GM19328 (cell line): ENCODE data around the gene SLC25A43.

ENCODE experiments used
- ATAC-seq: cut with Tn5 transposase; IDR thresholded peaks from one replicate; pipeline ENCODE4 v1.9.1; 2021; ENCODE audit warnings: mild to moderate bottlenecking, moderate library complexity; ENCODE audit not compliant: unreplicated experiment

The SLC25A43 gene

DNA sequence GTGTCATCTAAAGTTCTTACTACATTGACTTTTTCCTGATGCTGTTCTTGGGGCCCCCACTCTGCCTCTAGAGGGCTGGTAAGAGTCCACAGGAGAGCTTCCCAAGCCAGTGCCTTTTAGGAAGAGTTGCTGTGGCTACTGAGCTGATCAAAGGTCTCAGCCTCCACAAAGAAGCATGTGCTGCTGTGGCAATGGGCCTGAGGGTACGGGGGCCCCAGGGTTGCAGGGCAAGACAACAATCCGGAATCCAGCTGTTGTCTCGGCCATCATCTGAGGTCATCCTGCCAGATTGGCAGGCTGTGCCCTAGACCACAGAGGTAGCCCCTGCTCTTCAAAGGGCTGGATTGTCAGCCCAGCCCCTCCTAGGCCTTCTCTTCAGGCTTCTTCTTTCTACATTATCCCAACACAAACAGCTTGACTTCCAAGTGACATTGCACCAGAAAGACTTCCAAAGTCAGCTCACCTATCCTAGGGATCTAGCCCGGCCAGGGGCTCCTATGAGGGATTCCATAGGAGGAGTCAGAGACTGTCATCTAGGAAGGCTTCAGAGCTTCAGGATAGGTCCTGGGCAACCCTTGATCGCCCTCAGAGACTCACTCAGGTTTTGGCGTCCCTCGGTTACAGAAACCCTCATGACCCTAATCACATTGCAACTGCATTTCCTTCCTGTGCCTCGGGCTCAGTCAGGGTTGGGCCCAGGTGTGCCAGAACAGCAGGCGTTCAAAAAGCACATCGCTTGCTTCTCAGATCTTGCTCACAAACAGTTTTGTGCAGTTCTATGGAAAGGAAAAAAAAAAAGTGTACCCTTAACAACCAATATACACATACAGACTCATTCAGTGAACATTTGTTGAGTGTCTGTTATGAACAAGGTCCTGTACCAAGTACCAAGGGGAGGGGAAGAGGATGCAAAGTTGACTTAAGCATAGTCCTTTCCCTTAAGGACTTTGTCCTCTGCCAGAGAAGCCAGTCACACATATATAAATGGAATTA, 96.9 kb downstream of the SLC25A43 start:
- ATAC-seq: no peak

DNA sequence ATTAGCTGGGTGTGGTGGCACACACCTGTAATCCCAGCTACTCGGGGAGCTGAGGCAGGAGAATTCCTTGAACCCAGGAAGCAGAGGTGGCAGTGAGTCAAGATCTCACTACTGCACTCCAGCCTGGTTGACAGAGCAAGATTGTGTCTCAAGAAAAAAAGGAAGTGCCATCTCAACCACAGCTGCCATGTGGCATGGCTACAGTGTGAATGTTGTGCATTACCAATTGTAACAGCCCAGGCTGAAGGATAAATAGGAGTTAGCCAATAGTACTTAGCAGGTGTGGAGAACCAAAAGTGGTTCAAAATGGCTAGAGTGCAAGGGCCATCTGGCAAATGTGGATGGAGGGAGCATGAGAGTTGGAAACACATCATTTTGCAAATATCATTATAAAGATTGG, 98.0 kb downstream of the SLC25A43 start:
- ATAC-seq: no peak

DNA sequence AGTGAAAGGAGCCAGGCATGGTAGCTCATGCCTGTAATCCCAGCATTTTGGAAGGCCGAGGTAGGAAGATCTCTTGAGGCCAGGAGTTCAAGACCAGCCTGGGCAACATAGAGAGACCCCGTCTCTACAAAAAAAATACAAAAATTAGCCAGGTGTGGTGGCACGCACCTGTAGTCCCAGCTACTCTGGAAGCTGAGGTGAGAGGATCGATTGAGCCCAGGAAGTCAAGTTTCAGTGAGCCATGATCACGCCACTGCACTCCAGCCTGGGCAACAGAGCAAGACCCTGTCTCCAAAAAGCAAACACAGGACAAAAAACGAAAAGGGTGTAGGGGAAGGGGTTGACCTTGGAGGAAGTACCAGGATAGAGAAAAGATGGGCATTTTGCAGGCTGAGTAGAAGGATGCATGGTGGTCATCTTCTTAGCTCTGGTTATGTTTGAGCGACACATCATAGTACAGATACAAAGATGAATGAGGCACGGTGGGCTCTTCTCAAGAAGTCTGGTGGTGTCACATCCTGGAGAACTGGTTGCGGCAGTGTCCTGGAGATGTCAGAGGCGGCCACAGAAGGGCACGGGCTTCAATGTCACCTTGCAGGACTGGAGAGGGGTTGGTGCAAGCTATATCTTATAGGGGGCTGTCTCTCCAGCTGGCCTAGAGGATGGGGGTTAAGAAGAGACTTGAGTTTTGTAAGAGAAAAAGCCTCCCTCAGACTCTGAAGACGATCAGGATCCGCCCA, 101.1 kb downstream of the SLC25A43 start:
- no peak for ATAC-seq

DNA sequence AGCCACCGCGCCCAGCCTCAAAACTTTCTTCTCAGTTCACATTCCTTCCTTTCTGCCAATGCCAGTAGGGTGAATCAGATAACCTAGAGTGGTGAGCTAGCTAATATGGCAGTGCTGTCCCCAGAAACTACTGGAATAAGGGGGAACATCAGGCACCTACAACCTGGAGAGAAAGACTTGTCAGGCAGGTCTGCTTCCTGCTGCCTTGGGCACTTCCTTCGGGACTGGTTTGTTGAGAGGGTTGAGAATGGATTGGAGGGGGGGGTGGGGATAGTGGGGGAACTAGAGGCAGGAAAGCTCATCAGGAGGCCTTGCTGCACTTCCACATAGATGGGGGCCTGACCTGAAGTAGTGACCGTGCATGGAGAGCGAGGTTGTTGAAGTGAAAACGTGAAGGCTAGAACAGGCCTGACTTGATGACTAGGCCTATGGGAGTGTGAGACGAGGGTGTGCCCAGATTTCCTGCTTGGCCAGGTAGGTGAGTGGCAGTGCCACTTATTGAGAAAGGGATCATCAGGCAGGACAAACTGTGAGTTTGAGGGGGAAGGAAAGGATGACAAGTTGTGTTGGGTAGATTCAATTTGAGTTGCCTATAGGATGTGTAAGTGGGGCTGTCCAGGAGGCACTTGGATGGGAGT, 102.5 kb downstream of the SLC25A43 start:
- ATAC-seq: no peak

DNA sequence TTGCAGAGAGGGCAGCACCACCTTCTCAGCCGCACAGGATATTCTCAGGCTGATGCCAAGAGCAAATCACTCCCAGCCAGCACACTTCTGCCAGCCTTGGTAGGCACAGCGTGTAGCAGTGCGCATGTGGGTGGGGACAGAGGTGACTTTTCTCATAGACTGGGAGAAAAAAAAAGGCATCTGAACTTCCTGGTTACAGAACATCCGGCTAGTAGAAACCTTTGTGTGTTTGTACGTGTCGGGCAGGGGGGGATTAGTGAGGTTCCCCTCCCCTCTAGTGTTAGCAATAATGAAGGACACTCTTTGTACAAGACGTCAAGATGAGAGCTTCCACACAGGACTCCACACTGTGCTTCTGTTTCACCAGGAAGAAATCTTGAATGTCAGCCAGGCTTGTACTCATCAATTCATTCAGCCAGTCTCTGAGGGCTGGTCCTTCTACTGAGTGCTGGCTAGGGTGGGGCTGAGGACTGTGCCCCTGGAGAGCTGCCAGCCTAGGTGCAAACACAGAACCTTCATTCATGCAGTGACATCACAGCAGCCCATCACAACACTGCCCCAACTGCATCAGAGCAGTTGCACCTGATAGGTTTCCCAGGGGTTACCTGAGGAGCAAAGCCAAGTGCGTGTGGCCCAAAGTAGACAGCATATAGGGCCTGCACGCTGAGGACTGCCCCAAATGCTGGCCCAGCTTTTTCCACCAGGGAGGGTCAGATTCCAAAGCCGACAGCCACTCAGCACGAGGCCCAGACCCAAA, 103.8 kb downstream of the SLC25A43 start:
- ATAC-seq: no peak

DNA sequence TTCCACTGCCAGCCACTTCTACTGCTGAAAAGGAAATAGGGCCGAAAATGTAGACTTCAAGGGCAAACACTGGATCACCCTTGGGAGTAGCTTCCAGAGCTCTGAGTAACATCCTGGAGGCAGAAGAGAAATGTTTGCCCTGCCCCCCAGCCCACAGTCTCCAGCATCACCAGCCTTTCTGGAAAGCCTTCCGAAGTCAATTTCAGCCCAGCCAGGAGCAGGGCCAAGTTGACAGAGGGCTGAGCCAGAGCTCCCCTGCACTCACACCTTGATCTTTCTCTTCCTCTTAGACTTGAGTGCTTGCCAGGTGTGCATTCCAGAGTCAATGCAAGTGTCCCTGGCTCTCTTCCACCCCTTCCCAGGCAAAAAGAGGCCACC, 104.3 kb downstream of the SLC25A43 start:
- ATAC-seq: no peak
